ENCODE data around the gene DAPK1. TPM values are rescaled to one million over a fixed set of nuclear protein-coding genes. Genes with fewer than 3 reads are reported as not detected.

Gene DAPK1
- total and polyA plus RNA-seq, 4 donors = 33.0 to 301 (median 94.1) TPM

DNA sequence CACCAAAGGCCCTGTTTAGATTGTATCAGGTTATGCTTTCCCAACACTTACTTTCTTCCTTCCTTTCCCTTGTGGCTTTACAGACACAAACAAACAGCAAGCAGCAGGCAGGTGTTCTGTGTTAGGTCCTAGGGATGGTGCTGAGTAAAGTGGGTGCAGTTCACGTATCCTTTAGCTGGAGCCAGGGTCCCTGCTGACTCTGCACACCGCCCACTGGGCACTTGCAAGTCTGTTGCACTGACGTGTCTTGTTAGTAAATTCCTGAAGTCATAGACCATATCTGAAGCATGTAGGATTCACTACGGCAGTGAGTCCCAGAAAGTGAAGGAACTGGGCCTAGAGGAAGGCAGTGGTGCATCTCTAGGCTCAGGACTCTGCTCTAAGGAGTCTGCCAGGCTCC, 96.5 kb downstream of the DAPK1 start:
- no peaks in the 10 kb centered on the region for H3K9me3 ChIP-seq (ENCODE audit: control insufficient read depth in 4 of 4, insufficient read depth in 3 of 4, low read length in 3 of 4)
- no peak overlapping the region for H3K4me3 ChIP-seq
- TF ChIP-seq, protein P1, sequence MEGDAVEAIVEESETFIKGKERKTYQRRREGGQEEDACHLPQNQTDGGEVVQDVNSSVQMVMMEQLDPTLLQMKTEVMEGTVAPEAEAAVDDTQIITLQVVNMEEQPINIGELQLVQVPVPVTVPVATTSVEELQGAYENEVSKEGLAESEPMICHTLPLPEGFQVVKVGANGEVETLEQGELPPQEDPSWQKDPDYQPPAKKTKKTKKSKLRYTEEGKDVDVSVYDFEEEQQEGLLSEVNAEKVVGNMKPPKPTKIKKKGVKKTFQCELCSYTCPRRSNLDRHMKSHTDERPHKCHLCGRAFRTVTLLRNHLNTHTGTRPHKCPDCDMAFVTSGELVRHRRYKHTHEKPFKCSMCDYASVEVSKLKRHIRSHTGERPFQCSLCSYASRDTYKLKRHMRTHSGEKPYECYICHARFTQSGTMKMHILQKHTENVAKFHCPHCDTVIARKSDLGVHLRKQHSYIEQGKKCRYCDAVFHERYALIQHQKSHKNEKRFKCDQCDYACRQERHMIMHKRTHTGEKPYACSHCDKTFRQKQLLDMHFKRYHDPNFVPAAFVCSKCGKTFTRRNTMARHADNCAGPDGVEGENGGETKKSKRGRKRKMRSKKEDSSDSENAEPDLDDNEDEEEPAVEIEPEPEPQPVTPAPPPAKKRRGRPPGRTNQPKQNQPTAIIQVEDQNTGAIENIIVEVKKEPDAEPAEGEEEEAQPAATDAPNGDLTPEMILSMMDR (IDR thresholded peaks at IDR 0.05; ENCODE audit: control extremely low read depth, extremely low read depth) = no peak
- H3K9ac ChIP-seq (ENCODE audit: insufficient read depth in 1 of 2, low read length in 2 of 2) = no peak overlapping the region
- no peak for ATAC-seq (ENCODE audit: insufficient read depth, low FRiP score)
- DNase-seq = no peak
- H3K4me1 ChIP-seq (ENCODE audit: control insufficient read depth in 5 of 5, insufficient read depth in 5 of 5, low read length in 5 of 5) = peaks cover 12 to 75% (median 62%) of the 10 kb centered on the region in 5 donors
- H3K36me3 ChIP-seq (ENCODE audit: control insufficient read depth in 4 of 4, insufficient read depth in 4 of 4, low read length in 4 of 4) = peaks cover 0 to 4% (median 0%) of the 10 kb centered on the region in 4 donors
- H3K27ac ChIP-seq (ENCODE audit: low read depth in 1 of 2, low read length in 1 of 2) = peak overlapping the region in 1 of 2 donors; percentile 80
- WGBS, 2 donors = 73 to 78% methylated on average over 4 of the region's 4 CpGs
- no peaks in the 10 kb centered on the region for H3K27me3 ChIP-seq (ENCODE audit: control insufficient read depth in 3 of 3, insufficient read depth in 3 of 3, low read length in 2 of 3)

DNA sequence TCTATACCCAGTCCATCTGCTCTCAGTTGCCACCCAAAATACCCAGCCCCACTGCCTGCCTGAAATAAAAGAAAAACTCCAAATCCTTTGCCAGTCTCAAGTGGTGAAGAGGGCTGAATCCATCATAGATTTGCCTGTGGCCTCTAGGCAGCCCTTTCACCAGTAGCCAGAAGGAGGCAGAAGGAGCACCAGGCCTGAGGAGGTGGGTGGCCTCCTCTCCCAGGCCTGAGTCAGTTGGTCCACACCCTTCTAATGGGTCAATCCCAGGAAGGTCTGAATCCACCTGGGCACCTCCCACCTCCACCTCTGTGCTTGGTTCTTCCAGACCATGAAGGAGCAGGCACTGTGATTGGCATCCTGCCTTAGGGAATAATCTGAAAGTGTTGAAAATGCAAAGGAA, 97.0 kb downstream of the DAPK1 start:
- H3K27ac ChIP-seq (ENCODE audit: low read depth in 1 of 2, low read length in 1 of 2) = peak overlapping the region in 1 of 2 donors; percentile 80
- no peaks in the 10 kb centered on the region for H3K27me3 ChIP-seq (ENCODE audit: control insufficient read depth in 3 of 3, insufficient read depth in 3 of 3, low read length in 2 of 3)
- no peaks in the 10 kb centered on the region for H3K9me3 ChIP-seq (ENCODE audit: control insufficient read depth in 4 of 4, insufficient read depth in 3 of 4, low read length in 3 of 4)
- peaks cover 12 to 80% (median 62%) of the 10 kb centered on the region in 5 donors for H3K4me1 ChIP-seq (ENCODE audit: control insufficient read depth in 5 of 5, insufficient read depth in 5 of 5, low read length in 5 of 5)
- H3K4me3 ChIP-seq = no peak overlapping the region
- ATAC-seq (ENCODE audit: insufficient read depth, low FRiP score) = no peak
- TF ChIP-seq, protein P1 (IDR thresholded peaks at IDR 0.05; ENCODE audit: control extremely low read depth, extremely low read depth) = no peak
- DNase-seq = no peak
- peaks cover 0 to 4% (median 0%) of the 10 kb centered on the region in 4 donors for H3K36me3 ChIP-seq (ENCODE audit: control insufficient read depth in 4 of 4, insufficient read depth in 4 of 4, low read length in 4 of 4)
- no peak overlapping the region for H3K9ac ChIP-seq (ENCODE audit: insufficient read depth in 1 of 2, low read length in 2 of 2)

DNA sequence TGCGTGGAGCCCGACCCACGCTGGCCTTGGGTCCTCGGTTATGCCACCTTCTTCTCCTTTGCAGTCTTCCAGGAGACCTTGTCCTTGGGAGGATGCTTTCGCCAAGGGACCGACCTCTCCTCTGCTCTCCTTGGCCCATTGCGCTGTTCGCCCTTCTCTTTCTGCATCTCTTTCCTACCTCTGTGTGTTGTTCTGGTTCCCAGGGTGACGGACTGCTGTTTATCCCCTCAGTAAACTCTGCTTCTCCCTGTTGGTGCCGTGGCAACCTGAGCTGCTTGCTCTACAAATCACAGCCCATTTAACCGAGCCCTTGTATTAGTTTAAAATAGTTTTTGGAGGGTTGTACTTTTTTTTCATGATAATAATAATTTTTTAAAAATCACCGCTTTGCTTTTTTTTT, 97.9 kb downstream of the DAPK1 start:
- TF ChIP-seq, protein P1 (IDR thresholded peaks at IDR 0.05; ENCODE audit: control extremely low read depth, extremely low read depth) = no peak
- Histone ChIP-seq H3K27ac (ENCODE audit: low read depth in 1 of 2, low read length in 1 of 2) (peak overlapping the region in 1 of 2 donors; percentile 50), H3K4me3 (no peak overlapping the region), H3K4me1 (ENCODE audit: control insufficient read depth in 5 of 5, insufficient read depth in 5 of 5, low read length in 5 of 5) (peaks cover 12 to 89% (median 62%) of the 10 kb centered on the region in 5 donors), H3K9ac (ENCODE audit: insufficient read depth in 1 of 2, low read length in 2 of 2) (no peak overlapping the region), H3K36me3 (ENCODE audit: control insufficient read depth in 4 of 4, insufficient read depth in 4 of 4, low read length in 4 of 4) (peaks cover 0 to 4% (median 0%) of the 10 kb centered on the region in 4 donors), H3K9me3 (ENCODE audit: control insufficient read depth in 4 of 4, insufficient read depth in 3 of 4, low read length in 3 of 4) (no peaks in the 10 kb centered on the region), H3K27me3 (ENCODE audit: control insufficient read depth in 3 of 3, insufficient read depth in 3 of 3, low read length in 2 of 3) (no peaks in the 10 kb centered on the region)
- ATAC-seq (ENCODE audit: insufficient read depth, low FRiP score) (no peak), DNase-seq (peak; percentile 64 to 70 (median 68))
- 72 to 85% methylated on average over 12 of the region's 12 CpGs for WGBS, 2 donors

DNA sequence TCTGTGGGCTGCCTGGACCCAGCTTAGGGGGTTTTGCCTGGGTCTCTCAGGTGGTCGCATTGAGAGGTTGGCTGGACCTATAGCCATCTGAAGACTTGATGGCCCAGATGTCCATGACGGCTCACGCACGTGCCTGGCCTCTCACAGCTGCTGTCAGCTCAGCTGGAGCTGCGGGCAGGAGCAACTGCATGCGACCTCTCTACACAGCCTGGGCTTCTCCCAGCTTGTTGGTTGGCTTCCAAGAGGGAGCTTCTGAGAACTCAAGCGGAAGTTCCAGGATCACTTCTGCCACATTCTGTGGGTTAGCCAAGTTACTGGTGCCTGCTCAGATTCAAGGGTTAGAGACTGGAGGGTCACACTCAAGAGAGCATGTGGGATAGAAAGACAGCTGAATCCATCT, 99.2 kb downstream of the DAPK1 start:
- WGBS, 2 donors = 54 to 80% methylated on average over 7 of the region's 7 CpGs
- no peak for ATAC-seq (ENCODE audit: insufficient read depth, low FRiP score)
- peak overlapping the region in 1 of 2 donors; percentile 26 for H3K27ac ChIP-seq (ENCODE audit: low read depth in 1 of 2, low read length in 1 of 2)

More for the DNA sequence above, 99.2 kb downstream of the DAPK1 start:
- no peaks in the 10 kb centered on the region for H3K27me3 ChIP-seq (ENCODE audit: control insufficient read depth in 3 of 3, insufficient read depth in 3 of 3, low read length in 2 of 3)
- H3K36me3 ChIP-seq (ENCODE audit: control insufficient read depth in 4 of 4, insufficient read depth in 4 of 4, low read length in 4 of 4) = peaks cover 0 to 3% (median 0%) of the 10 kb centered on the region in 4 donors
- no peak overlapping the region for H3K4me3 ChIP-seq
- no peak overlapping the region for H3K9ac ChIP-seq (ENCODE audit: insufficient read depth in 1 of 2, low read length in 2 of 2)
- H3K9me3 ChIP-seq (ENCODE audit: control insufficient read depth in 4 of 4, insufficient read depth in 3 of 4, low read length in 3 of 4) = no peaks in the 10 kb centered on the region
- H3K4me1 ChIP-seq (ENCODE audit: control insufficient read depth in 5 of 5, insufficient read depth in 5 of 5, low read length in 5 of 5) = peaks cover 12 to 92% (median 65%) of the 10 kb centered on the region in 5 donors
- peak; percentile 78 to 90 (median 87) for DNase-seq
- TF ChIP-seq, protein P1 (IDR thresholded peaks at IDR 0.05; ENCODE audit: control extremely low read depth, extremely low read depth) = no peak

All from lung (tissue), 12 donors.